ENCODE results near the gene COL5A3. TPM values are rescaled to one million over a fixed set of nuclear protein-coding genes. Genes with fewer than 3 reads are reported as not detected.

The COL5A3 gene
- total RNA-seq, 1 experiment from 2014 or later = 0.11 TPM

DNA sequence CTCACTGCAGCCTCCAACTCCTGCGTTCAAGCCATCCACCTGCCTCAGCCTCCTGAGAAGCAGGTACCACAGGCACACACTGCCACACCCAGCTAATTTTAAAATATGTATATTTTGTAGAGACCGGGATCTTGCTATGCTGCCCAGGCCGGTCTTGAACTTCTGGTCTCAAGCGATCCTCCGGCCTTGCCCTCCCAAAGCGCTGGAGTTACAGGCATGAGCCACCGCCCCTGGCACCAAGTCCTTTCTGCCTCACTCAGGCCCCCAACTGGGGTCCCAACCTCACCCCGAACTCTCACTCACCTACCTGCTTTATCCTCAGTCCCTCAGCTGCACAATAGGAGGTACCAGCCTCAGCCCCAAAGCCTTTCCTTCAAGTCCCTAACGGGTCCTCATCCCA is 635 bp upstream of the COL5A3 start:
- H4K20me1 ChIP-seq (ENCODE audit: low read length) = no peaks in the 10 kb centered on the region
- no peak overlapping the region for H3K27ac ChIP-seq (ENCODE audit: low read length)
- peaks cover 12% of the 10 kb centered on the region; the same call in 1 of the 2 replicates for H3K4me1 ChIP-seq (ENCODE audit: insufficient read depth, low read length)
- ChIA-PET POLR2A (ENCODE audit: unreplicated experiment) (no interaction called here), CTCF (no interaction called here)
- intact Hi-C loops (cut with micrococcal nuclease) = no loop called here
- ATAC-seq = no peak
- no peak overlapping the region for H2AFZ ChIP-seq (ENCODE audit: low read length)
- no peak overlapping the region for H3K4me2 ChIP-seq (ENCODE audit: low read length)
- BruUV-seq (replicated peaks) = no TSS peak
- H3K36me3 ChIP-seq (ENCODE audit: low read depth, low read length) = no peaks in the 10 kb centered on the region
- no peaks in the 10 kb centered on the region for H3K79me2 ChIP-seq (ENCODE audit: low read length)
- DNase-seq = no peak
- H3K4me3 ChIP-seq (ENCODE audit: low read length) = no peak overlapping the region
- no peaks in the 10 kb centered on the region for H3K9me2 ChIP-seq (replicated peaks; ENCODE audit: low read length)
- H3F3A ChIP-seq (ENCODE audit: low read length, unreplicated experiment) = no peaks in the 10 kb centered on the region
- H3K9me3 ChIP-seq (ENCODE audit: low read length) = no peaks in the 10 kb centered on the region
- H3K9ac ChIP-seq (ENCODE audit: low read length) = no peak overlapping the region
- no peak for TF ChIP-seq EZH2 (IDR thresholded peaks at IDR 0.05; ENCODE audit: low read length, unreplicated experiment)
- TF ChIP-seq EZH2phosphoT487 (IDR thresholded peaks at IDR 0.05; ENCODE audit: borderline replicate concordance, low read length) = no peak
- TF ChIP-seq, protein P1, sequence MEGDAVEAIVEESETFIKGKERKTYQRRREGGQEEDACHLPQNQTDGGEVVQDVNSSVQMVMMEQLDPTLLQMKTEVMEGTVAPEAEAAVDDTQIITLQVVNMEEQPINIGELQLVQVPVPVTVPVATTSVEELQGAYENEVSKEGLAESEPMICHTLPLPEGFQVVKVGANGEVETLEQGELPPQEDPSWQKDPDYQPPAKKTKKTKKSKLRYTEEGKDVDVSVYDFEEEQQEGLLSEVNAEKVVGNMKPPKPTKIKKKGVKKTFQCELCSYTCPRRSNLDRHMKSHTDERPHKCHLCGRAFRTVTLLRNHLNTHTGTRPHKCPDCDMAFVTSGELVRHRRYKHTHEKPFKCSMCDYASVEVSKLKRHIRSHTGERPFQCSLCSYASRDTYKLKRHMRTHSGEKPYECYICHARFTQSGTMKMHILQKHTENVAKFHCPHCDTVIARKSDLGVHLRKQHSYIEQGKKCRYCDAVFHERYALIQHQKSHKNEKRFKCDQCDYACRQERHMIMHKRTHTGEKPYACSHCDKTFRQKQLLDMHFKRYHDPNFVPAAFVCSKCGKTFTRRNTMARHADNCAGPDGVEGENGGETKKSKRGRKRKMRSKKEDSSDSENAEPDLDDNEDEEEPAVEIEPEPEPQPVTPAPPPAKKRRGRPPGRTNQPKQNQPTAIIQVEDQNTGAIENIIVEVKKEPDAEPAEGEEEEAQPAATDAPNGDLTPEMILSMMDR (conservative IDR thresholded peaks at IDR 0.05; ENCODE audit: low read depth, low read length) = no peak
- H3K27me3 ChIP-seq (ENCODE audit: low read length) = peaks cover 54% of the 10 kb centered on the region

DNA sequence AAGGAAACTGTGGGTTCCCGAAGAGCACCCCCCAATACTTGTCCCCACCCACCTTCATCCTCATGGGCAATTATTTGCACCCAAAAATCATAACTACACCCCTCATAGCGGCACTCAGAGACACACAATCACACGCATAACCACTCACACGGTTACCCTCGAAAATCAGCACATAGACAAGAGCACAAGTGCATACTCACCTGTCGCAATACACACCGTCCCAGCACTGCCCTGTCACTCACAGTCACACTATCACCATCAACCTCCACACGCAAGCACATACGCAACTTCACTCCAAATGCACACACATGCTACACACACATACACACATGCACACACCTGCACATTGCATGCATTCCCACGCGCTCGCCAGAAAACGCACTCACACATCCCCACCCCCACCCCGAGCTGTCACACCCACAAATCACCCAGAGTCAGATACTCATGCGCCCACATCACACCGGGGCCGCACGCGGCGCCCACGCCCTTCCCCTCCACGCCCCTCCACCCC is 535 bp downstream of the COL5A3 start:
- POLR2A ChIA-PET (ENCODE audit: unreplicated experiment) = interaction anchor here (0.6 kb wide), 1 partner anchor 79 kb away, joined by 9 read pairs; no protein-coding TSS in a partner anchor
- H3K27ac ChIP-seq (ENCODE audit: low read length) = no peak overlapping the region
- H3F3A ChIP-seq (ENCODE audit: low read length, unreplicated experiment) = no peaks in the 10 kb centered on the region
- no peaks in the 10 kb centered on the region for H4K20me1 ChIP-seq (ENCODE audit: low read length)
- H3K4me2 ChIP-seq (ENCODE audit: low read length) = peak overlapping the region; percentile 61; the same call in 1 of the 2 replicates
- H3K9me2 ChIP-seq (replicated peaks; ENCODE audit: low read length) = no peaks in the 10 kb centered on the region
- ATAC-seq (no peak), DNase-seq (no peak)
- no peak overlapping the region for H2AFZ ChIP-seq (ENCODE audit: low read length)
- no TSS peak for BruUV-seq (replicated peaks)
- CTCF ChIA-PET = no interaction called here
- H3K9ac ChIP-seq (ENCODE audit: low read length) = no peak overlapping the region
- TF ChIP-seq EZH2 (IDR thresholded peaks at IDR 0.05; ENCODE audit: low read length, unreplicated experiment) = no peak
- TF ChIP-seq EZH2phosphoT487 (IDR thresholded peaks at IDR 0.05; ENCODE audit: borderline replicate concordance, low read length) = no peak
- TF ChIP-seq, protein P1 (conservative IDR thresholded peaks at IDR 0.05; ENCODE audit: low read depth, low read length) = no peak
- H3K36me3 ChIP-seq (ENCODE audit: low read depth, low read length) = no peaks in the 10 kb centered on the region
- H3K79me2 ChIP-seq (ENCODE audit: low read length) = no peaks in the 10 kb centered on the region
- no peak overlapping the region for H3K4me3 ChIP-seq (ENCODE audit: low read length)
- no peaks in the 10 kb centered on the region for H3K9me3 ChIP-seq (ENCODE audit: low read length)
- intact Hi-C loops (cut with micrococcal nuclease) = no loop called here
- peaks cover 12% of the 10 kb centered on the region; the same call in 1 of the 2 replicates for H3K4me1 ChIP-seq (ENCODE audit: insufficient read depth, low read length)
- peaks cover 54% of the 10 kb centered on the region for H3K27me3 ChIP-seq (ENCODE audit: low read length)

DNA sequence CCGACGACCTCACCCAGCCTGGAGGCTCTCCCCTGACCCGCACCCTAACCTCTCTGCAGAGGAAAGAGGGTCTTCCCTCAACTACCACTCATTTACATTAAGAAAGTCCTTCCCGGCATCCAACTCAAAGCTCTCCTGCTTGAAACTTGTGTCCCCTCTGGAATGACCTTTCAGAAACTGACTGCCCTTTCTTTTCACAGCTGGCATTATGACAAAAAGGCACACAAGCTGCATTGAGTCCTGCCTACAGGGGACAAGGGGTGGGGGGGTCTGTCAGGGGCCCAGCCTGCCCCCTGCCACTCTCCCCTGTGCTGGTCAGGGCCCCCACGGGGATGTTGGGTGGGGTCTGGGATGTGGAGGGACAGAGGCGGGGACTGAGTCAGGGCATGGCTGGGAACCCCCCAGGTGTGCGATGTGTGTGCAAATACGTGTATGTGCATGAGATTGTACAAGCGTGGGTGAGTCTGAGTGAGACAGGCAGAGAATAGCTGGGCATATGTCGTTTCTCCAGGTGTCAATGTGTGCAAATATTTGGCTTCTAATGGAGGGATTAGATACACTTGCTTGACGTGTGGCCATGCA is 2.0 kb downstream of the COL5A3 start:
- Histone ChIP-seq H3K4me2 (ENCODE audit: low read length) (no peak overlapping the region), H3K4me3 (ENCODE audit: low read length) (no peak overlapping the region), H3K9ac (ENCODE audit: low read length) (no peak overlapping the region), H3K27ac (ENCODE audit: low read length) (no peak overlapping the region), H4K20me1 (ENCODE audit: low read length) (no peaks in the 10 kb centered on the region), H3K79me2 (ENCODE audit: low read length) (no peaks in the 10 kb centered on the region), H2AFZ (ENCODE audit: low read length) (no peak overlapping the region), H3K9me2 (replicated peaks; ENCODE audit: low read length) (no peaks in the 10 kb centered on the region), H3K4me1 (ENCODE audit: insufficient read depth, low read length) (peaks cover 4% of the 10 kb centered on the region; the same call in 1 of the 2 replicates), H3K27me3 (ENCODE audit: low read length) (peaks cover 46% of the 10 kb centered on the region), H3F3A (ENCODE audit: low read length, unreplicated experiment) (no peaks in the 10 kb centered on the region), H3K36me3 (ENCODE audit: low read depth, low read length) (no peaks in the 10 kb centered on the region), H3K9me3 (ENCODE audit: low read length) (no peaks in the 10 kb centered on the region)
- no peak for TF ChIP-seq EZH2 (IDR thresholded peaks at IDR 0.05; ENCODE audit: low read length, unreplicated experiment)
- TF ChIP-seq, protein P1 (conservative IDR thresholded peaks at IDR 0.05; ENCODE audit: low read depth, low read length) = no peak
- no peak for TF ChIP-seq EZH2phosphoT487 (IDR thresholded peaks at IDR 0.05; ENCODE audit: borderline replicate concordance, low read length)
- ChIA-PET POLR2A (ENCODE audit: unreplicated experiment) (no interaction called here), CTCF (no interaction called here)
- intact Hi-C loops (cut with micrococcal nuclease) = no loop called here
- BruUV-seq (replicated peaks) = no TSS peak
- ATAC-seq (no peak), DNase-seq (no peak)
